HEK293 (cell line): ENCODE measurements around the gene HBP1.
A peak's percentile ranks its signal among the peaks of the same experiment; 100 is the strongest.

Experiments
- CTCF ChIA-PET: fragments of 350-600 bp; formaldehyde crosslinking; extraction: SDS; loops from one replicate; lab custom pipeline; 2021; ENCODE audit warnings: antibody characterized with exemption; lab: Yijun Ruan, JAX
- POLR2A ChIA-PET: fragments of 300-600 bp; formaldehyde crosslinking; extraction: SDS; loops from one replicate; lab custom pipeline; 2020; ENCODE audit warnings: antibody characterized with exemption, inconsistent platforms; lab: Yijun Ruan, JAX
- H3K27ac ChIP-seq: fragments of 200-500 bp; sonication (Bioruptor generic); 2 replicates; pipeline ENCODE4 v1.5.1; 2014; ENCODE audit warnings: low read depth, low read length, control low read depth, inconsistent platforms; ENCODE audit errors: extremely low read depth
- H3K36me3 ChIP-seq, 2 experiments: fragments of 200-500 bp in 1 of 2; sonication (Bioruptor generic) in 1 of 2; 1 replicate in 1 of 2; 2 replicates in 1 of 2; pipeline ENCODE4 v1.5.1; 2014 to 2017; ENCODE audit warnings: inconsistent platforms in 2 of 2, low read length in 2 of 2; ENCODE audit not compliant: control insufficient read depth in 2 of 2, insufficient read depth in 1 of 2
- H3K4me1 ChIP-seq: fragments of 200-500 bp; sonication (Bioruptor generic); 2 replicates; pipeline ENCODE4 v1.5.1; 2014; ENCODE audit warnings: mild to moderate bottlenecking, low read length, inconsistent platforms; ENCODE audit not compliant: control insufficient read depth, insufficient read depth
- H3K4me3 ChIP-seq: 2 replicates; pipeline ENCODE4 v1.5.1; 2011; ENCODE audit warnings: low read depth, mild to moderate bottlenecking, control low read depth, low read length, moderate library complexity
- H3K9me3 ChIP-seq: fragments of 200-500 bp; sonication (Bioruptor generic); 2 replicates; pipeline ENCODE4 v1.5.1; 2014; ENCODE audit warnings: low read depth, low read length, inconsistent platforms; ENCODE audit not compliant: control insufficient read depth, insufficient read depth
- EGR2 ChIP-seq: fragments of 450-650 bp; formaldehyde crosslinking; IDR thresholded peaks from 2 replicates; pipeline ENCODE4 v1.5.1; 2016; ENCODE audit warnings: low read depth, missing biosample characterization, missing genetic modification characterization
- GFI1B ChIP-seq: fragments of 450-650 bp; formaldehyde crosslinking; IDR thresholded peaks from 2 replicates; pipeline ENCODE4 v1.5.1; 2016; ENCODE audit warnings: missing biosample characterization, missing genetic modification characterization
- KLF1 ChIP-seq: fragments of 450-650 bp; formaldehyde crosslinking; IDR thresholded peaks from 2 replicates; pipeline ENCODE4 v1.5.1; 2016; ENCODE audit warnings: missing biosample characterization, missing genetic modification characterization
- KLF10 ChIP-seq: fragments of 450-650 bp; IDR thresholded peaks from 2 replicates; pipeline ENCODE4 v1.5.1; 2018; ENCODE audit warnings: missing biosample characterization, mild to moderate bottlenecking, missing genetic modification characterization
- KLF16 ChIP-seq: fragments of 450-650 bp; formaldehyde crosslinking; IDR thresholded peaks from 2 replicates; pipeline ENCODE4 v1.5.1; 2017; ENCODE audit warnings: missing biosample characterization, missing genetic modification characterization
- KLF8 ChIP-seq: fragments of 450-650 bp; formaldehyde crosslinking; IDR thresholded peaks from 2 replicates; pipeline ENCODE4 v1.5.1; 2016; ENCODE audit warnings: missing biosample characterization, missing genetic modification characterization
- SP2 ChIP-seq: fragments of 450-650 bp; formaldehyde crosslinking; IDR thresholded peaks from 2 replicates; pipeline ENCODE4 v1.5.1; 2016; ENCODE audit warnings: missing biosample characterization, missing genetic modification characterization
- ZBTB17 ChIP-seq: fragments of 450-650 bp; formaldehyde crosslinking; IDR thresholded peaks from 2 replicates; pipeline ENCODE4 v1.5.1; 2016; ENCODE audit warnings: missing biosample characterization, missing genetic modification characterization
- ZEB2 ChIP-seq: fragments of 450-650 bp; formaldehyde crosslinking; IDR thresholded peaks from 2 replicates; pipeline ENCODE4 v1.5.1; 2016; ENCODE audit warnings: missing biosample characterization, missing genetic modification characterization
- ZFHX2 ChIP-seq: fragments of 450-650 bp; formaldehyde crosslinking; conservative IDR thresholded peaks from 2 replicates; pipeline ENCODE4 v1.5.1; 2016; ENCODE audit warnings: missing biosample characterization, missing genetic modification characterization
- ZNF10 ChIP-seq: fragments of 450-650 bp; formaldehyde crosslinking; IDR thresholded peaks from 2 replicates; pipeline ENCODE4 v1.5.1; 2017; ENCODE audit warnings: missing biosample characterization, missing genetic modification characterization
- ZNF112 ChIP-seq: fragments of 450-650 bp; formaldehyde crosslinking; IDR thresholded peaks from 2 replicates; pipeline ENCODE4 v1.5.0; 2017; ENCODE audit warnings: missing biosample characterization, missing genetic modification characterization
- ZNF19 ChIP-seq: fragments of 450-650 bp; formaldehyde crosslinking; IDR thresholded peaks from 2 replicates; pipeline ENCODE4; 2016; ENCODE audit warnings: missing biosample characterization, missing genetic modification characterization, low read depth
- ZNF274 ChIP-seq, 2 experiments: fragments of 200-500 bp in 1 of 2; fragments of 450-650 bp in 1 of 2; sonication (Bioruptor generic) in 1 of 2; formaldehyde crosslinking in 1 of 2; IDR thresholded peaks; 2 replicates each; pipeline versions ENCODE4 v1.5.1 to v1.6.1; 2014 to 2016; ENCODE audit warnings: borderline replicate concordance in 1 of 2, inconsistent platforms in 1 of 2, low read length in 1 of 2, missing biosample characterization in 1 of 2, missing genetic modification characterization in 1 of 2
- ZNF324 ChIP-seq: fragments of 450-650 bp; formaldehyde crosslinking; IDR thresholded peaks from 2 replicates; pipeline ENCODE4 v1.5.1; 2016; ENCODE audit warnings: missing biosample characterization, missing genetic modification characterization
- ZNF501 ChIP-seq: fragments of 450-650 bp; formaldehyde crosslinking; IDR thresholded peaks from 2 replicates; pipeline ENCODE4 v1.5.1; 2016; ENCODE audit warnings: missing biosample characterization, missing genetic modification characterization
- ZNF621 ChIP-seq: fragments of 450-650 bp; formaldehyde crosslinking; IDR thresholded peaks from 2 replicates; pipeline ENCODE4 v1.5.1; 2017; ENCODE audit warnings: missing biosample characterization, missing genetic modification characterization
- ZNF629 ChIP-seq: fragments of 450-650 bp; formaldehyde crosslinking; IDR thresholded peaks from 2 replicates; pipeline ENCODE4 v1.5.1; 2017; ENCODE audit warnings: missing biosample characterization, missing genetic modification characterization
- ZNF654 ChIP-seq: fragments of 450-650 bp; formaldehyde crosslinking; IDR thresholded peaks from 2 replicates; pipeline ENCODE4 v1.5.1; 2016; ENCODE audit warnings: low read depth, missing biosample characterization, missing genetic modification characterization
- ZSCAN23 ChIP-seq: fragments of 450-650 bp; formaldehyde crosslinking; IDR thresholded peaks from 2 replicates; pipeline ENCODE4 v1.5.1; 2016; ENCODE audit warnings: missing biosample characterization, missing genetic modification characterization
- TF ChIP-seq, protein P1 (sequence below): fragments of 450-650 bp; formaldehyde crosslinking; IDR thresholded peaks from 2 replicates; pipeline ENCODE4 v1.5.1; 2016; ENCODE audit warnings: missing biosample characterization, missing genetic modification characterization
- TF ChIP-seq, protein P2 (sequence below): fragments of 450-650 bp; formaldehyde crosslinking; IDR thresholded peaks from 2 replicates; pipeline ENCODE4 v1.5.1; 2016; ENCODE audit warnings: missing biosample characterization, missing genetic modification characterization, low read depth
- TF ChIP-seq, protein P3 (sequence below): fragments of 450-650 bp; formaldehyde crosslinking; IDR thresholded peaks from 2 replicates; pipeline ENCODE4 v1.5.1; 2016; ENCODE audit warnings: missing biosample characterization, missing genetic modification characterization
- TF ChIP-seq, protein P4 (sequence below): fragments of 450-650 bp; formaldehyde crosslinking; IDR thresholded peaks from 2 replicates; pipeline ENCODE4 v1.5.1; 2016; ENCODE audit warnings: missing biosample characterization, missing genetic modification characterization
- TF ChIP-seq, protein P5 (sequence below): fragments of 450-650 bp; formaldehyde crosslinking; IDR thresholded peaks from 2 replicates; pipeline ENCODE4 v1.5.1; 2016; ENCODE audit warnings: missing biosample characterization, missing genetic modification characterization
- TF ChIP-seq, protein P6 (sequence below): fragments of 450-650 bp; formaldehyde crosslinking; IDR thresholded peaks from 2 replicates; pipeline ENCODE4 v1.5.1; 2016; ENCODE audit warnings: missing biosample characterization, missing genetic modification characterization, borderline replicate concordance

Gene HBP1

DNA sequence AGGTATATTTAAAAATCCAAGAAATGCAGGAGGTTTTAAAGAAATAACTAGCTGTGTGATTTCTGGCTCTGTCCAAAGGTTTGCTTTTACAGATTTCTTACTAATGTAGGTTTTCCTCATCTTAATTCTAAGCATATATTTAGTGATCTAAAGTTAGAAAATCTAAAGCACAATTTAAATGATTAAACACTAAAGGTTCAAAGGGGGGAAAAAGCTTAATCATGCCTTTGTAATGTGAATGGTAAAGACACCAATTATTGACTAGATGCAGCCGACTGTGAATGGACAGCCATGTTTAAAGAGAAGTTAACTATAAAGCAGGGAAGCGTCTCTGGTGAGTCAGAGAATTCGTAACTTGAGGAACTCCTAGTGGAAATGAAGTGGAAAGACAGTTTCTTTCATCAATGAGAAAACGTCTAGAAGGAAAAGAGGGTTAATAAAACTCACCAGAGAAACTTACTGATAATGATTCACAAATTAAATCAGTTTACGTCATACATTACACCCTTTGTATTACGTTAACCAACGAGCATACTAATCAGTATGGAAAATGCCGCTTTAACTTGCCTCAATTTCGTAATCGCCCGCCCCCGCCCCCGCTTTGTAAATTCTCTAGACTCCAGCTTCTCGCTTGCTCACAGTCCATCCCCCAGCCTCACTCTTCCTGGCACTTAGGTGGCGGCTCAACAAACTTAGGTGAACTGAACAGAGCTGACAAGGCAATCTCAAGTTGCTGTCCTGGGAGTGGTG lies 1.1 kb upstream of the HBP1 start:
- POLR2A ChIA-PET = interaction anchor here (0.6 to 2.6 kb wide), 8 partner anchors 14 to 1636 kb away, joined by 3 to 14 read pairs (median 4); partner anchors contain the start of genes CBLL1 and NAMPT
- Histone ChIP-seq H3K4me1 (peaks cover 3% of the 10 kb centered on the region; the same call in 1 of the 2 replicates), H3K36me3 (no peaks in the 10 kb centered on the region), H3K27ac (peak overlapping the region; percentile 85), H3K9me3 (no peaks in the 10 kb centered on the region), H3K4me3 (peak overlapping the region; percentile 64)
- CTCF ChIA-PET = interaction anchor here (0.5 to 1.7 kb wide), 7 partner anchors 17 to 575 kb away, joined by 3 to 6 read pairs (median 4); no protein-coding TSS in a partner anchor
- TF ChIP-seq, protein P1, sequence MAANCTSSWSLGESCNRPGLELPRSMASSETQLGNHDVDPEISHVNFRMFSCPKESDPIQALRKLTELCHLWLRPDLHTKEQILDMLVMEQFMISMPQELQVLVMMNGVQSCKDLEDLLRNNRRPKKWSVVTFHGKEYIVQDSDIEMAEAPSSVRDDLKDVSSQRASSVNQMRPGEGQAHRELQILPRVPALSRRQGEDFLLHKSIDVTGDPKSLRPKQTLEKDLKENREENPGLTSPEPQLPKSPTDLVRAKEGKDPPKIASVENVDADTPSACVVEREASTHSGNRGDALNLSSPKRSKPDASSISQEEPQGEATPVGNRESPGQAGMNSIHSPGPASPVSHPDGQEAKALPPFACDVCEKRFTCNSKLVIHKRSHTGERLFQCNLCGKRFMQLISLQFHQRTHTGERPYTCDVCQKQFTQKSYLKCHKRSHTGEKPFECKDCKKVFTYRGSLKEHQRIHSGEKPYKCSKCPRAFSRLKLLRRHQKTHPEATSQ (tag by site-specific recombination) = no peak
- TF ChIP-seq ZFHX2 (peak; percentile 77), ZNF112 (tag by site-specific recombination) (no peak), SP2 (peak; percentile 5; the same call in 1 of the 2 replicates), GFI1B (tag by site-specific recombination) (no peak), ZNF324 (tag by site-specific recombination) (0 out of 2 replicates have a peak, but pooled peaks have one; percentile 42), ZNF654 (tag by site-specific recombination) (peak; percentile 22; the same call in 1 of the 2 replicates), ZNF629 (peak; percentile 99), EGR2 (peak; percentile 45; the same call in 1 of the 2 replicates), ZEB2 (tag by site-specific recombination) (peak; percentile 85; the same call in 1 of the 2 replicates), ZNF621 (tag by site-specific recombination) (no peak), ZNF19 (no peak), KLF16 (tag by site-specific recombination) (no peak), ZNF10 (tag by site-specific recombination) (peak; percentile 48), KLF8 (tag by site-specific recombination) (peak; percentile 37; the same call in 1 of the 2 replicates), KLF1 (tag by site-specific recombination) (0 out of 2 replicates have a peak, but pooled peaks have one; percentile 32), ZNF501 (tag by site-specific recombination) (peak; percentile 3; the same call in 1 of the 2 replicates), KLF10 (peak; percentile 40; the same call in 1 of the 2 replicates), ZNF274 (IDR thresholded peaks at IDR 0.05; ENCODE audit: low read length) (no peak), ZNF274 (tag by site-specific recombination; IDR thresholded peaks at IDR 0.05; ENCODE audit: borderline replicate concordance) (no peak), ZSCAN23 (tag by site-specific recombination) (peak; percentile 75), ZBTB17 (tag by site-specific recombination) (no peak)
- TF ChIP-seq, protein P2, sequence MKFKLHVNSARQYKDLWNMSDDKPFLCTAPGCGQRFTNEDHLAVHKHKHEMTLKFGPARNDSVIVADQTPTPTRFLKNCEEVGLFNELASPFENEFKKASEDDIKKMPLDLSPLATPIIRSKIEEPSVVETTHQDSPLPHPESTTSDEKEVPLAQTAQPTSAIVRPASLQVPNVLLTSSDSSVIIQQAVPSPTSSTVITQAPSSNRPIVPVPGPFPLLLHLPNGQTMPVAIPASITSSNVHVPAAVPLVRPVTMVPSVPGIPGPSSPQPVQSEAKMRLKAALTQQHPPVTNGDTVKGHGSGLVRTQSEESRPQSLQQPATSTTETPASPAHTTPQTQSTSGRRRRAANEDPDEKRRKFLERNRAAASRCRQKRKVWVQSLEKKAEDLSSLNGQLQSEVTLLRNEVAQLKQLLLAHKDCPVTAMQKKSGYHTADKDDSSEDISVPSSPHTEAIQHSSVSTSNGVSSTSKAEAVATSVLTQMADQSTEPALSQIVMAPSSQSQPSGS = peak; percentile 98
- TF ChIP-seq, protein P3, sequence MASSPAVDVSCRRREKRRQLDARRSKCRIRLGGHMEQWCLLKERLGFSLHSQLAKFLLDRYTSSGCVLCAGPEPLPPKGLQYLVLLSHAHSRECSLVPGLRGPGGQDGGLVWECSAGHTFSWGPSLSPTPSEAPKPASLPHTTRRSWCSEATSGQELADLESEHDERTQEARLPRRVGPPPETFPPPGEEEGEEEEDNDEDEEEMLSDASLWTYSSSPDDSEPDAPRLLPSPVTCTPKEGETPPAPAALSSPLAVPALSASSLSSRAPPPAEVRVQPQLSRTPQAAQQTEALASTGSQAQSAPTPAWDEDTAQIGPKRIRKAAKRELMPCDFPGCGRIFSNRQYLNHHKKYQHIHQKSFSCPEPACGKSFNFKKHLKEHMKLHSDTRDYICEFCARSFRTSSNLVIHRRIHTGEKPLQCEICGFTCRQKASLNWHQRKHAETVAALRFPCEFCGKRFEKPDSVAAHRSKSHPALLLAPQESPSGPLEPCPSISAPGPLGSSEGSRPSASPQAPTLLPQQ (tag by site-specific recombination) = peak; percentile 93
- TF ChIP-seq, protein P4, sequence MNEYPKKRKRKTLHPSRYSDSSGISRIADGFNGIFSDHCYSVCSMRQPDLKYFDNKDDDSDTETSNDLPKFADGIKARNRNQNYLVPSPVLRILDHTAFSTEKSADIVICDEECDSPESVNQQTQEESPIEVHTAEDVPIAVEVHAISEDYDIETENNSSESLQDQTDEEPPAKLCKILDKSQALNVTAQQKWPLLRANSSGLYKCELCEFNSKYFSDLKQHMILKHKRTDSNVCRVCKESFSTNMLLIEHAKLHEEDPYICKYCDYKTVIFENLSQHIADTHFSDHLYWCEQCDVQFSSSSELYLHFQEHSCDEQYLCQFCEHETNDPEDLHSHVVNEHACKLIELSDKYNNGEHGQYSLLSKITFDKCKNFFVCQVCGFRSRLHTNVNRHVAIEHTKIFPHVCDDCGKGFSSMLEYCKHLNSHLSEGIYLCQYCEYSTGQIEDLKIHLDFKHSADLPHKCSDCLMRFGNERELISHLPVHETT (tag by site-specific recombination) = peak; percentile 57; the same call in 1 of the 2 replicates
- TF ChIP-seq, protein P5, sequence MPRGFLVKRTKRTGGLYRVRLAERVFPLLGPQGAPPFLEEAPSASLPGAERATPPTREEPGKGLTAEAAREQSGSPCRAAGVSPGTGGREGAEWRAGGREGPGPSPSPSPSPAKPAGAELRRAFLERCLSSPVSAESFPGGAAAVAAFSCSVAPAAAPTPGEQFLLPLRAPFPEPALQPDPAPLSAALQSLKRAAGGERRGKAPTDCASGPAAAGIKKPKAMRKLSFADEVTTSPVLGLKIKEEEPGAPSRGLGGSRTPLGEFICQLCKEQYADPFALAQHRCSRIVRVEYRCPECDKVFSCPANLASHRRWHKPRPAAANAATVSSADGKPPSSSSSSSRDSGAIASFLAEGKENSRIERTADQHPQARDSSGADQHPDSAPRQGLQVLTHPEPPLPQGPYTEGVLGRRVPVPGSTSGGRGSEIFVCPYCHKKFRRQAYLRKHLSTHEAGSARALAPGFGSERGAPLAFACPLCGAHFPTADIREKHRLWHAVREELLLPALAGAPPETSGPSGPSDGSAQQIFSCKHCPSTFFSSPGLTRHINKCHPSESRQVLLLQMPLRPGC = peak; percentile 63; the same call in 1 of the 2 replicates
- TF ChIP-seq, protein P6, sequence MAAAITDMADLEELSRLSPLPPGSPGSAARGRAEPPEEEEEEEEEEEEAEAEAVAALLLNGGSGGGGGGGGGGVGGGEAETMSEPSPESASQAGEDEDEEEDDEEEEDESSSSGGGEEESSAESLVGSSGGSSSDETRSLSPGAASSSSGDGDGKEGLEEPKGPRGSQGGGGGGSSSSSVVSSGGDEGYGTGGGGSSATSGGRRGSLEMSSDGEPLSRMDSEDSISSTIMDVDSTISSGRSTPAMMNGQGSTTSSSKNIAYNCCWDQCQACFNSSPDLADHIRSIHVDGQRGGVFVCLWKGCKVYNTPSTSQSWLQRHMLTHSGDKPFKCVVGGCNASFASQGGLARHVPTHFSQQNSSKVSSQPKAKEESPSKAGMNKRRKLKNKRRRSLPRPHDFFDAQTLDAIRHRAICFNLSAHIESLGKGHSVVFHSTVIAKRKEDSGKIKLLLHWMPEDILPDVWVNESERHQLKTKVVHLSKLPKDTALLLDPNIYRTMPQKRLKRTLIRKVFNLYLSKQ (tag by site-specific recombination) = no peak
